ENCODE measurements around the gene FAM118B. TPM values are rescaled to one million over a fixed set of nuclear protein-coding genes. Genes with fewer than 3 reads are reported as not detected.
A peak's percentile ranks its signal among the peaks of the same experiment; 100 is the strongest.

FAM118B gene
- total and polyA plus RNA-seq, 2 of the 8 experiments (the other 6 are each of a cell fraction or from before 2014, with no cell fraction given): 25.3 to 48.3 TPM

DNA sequence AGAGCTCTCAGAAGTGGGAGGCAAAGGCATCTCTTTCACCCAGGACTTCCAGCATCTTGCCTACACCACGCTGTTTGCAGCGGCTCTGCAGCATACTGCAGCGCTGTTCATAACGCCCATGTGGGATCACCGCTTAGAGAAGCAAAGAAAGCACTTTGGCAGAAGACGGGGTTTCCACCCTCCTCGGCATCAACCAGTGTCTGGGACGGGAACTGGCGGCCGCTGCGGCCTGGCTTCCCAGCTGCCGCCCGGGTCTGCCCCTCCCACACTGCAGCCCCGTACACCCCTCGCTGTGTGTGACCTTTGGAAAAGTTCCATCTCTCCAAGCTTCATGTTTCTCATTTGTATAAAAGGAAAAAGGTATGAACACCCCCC, 70.8 kb downstream of the FAM118B start:
- peaks cover 13% of the 10 kb centered on the region for H3K23me2 ChIP-seq (ENCODE audit: low read depth, low read length)
- peaks cover 2 to 6% (median 4%) of the 10 kb centered on the region in 4 experiments; a peak in 6 of 8 replicates for H3K36me3 ChIP-seq (ENCODE audit: control insufficient read depth in 2 of 4, insufficient read depth in 4 of 4, low read length in 3 of 4)
- peak overlapping the region; percentile 46 to 91 (median 83) for H3K4me3 ChIP-seq (ENCODE audit: extremely low read depth in 1 of 4, insufficient read depth in 2 of 4, low read depth in 3 of 4, low read length in 4 of 4)
- H2BK120ac ChIP-seq (replicated peaks; ENCODE audit: low read depth, low read length): no peak overlapping the region
- TF ChIP-seq, protein P1, sequence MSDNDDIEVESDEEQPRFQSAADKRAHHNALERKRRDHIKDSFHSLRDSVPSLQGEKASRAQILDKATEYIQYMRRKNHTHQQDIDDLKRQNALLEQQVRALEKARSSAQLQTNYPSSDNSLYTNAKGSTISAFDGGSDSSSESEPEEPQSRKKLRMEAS (IDR thresholded peaks at IDR 0.05): 0 out of 2 replicates have a peak, but pooled peaks have one; percentile 28
- peak; percentile 22 for TF ChIP-seq ASH2L (IDR thresholded peaks at IDR 0.05; ENCODE audit: low read length)
- TF ChIP-seq HDAC6 (IDR thresholded peaks at IDR 0.05; ENCODE audit: low read depth, low read length): no peak
- TF ChIP-seq, protein P2, sequence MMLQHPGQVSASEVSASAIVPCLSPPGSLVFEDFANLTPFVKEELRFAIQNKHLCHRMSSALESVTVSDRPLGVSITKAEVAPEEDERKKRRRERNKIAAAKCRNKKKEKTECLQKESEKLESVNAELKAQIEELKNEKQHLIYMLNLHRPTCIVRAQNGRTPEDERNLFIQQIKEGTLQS (IDR thresholded peaks at IDR 0.05; ENCODE audit: insufficient read depth, low read depth, low read length): no peak
- TF ChIP-seq TBP (IDR thresholded peaks at IDR 0.05; ENCODE audit: low read depth, low read length): no peak
- peak; percentile 21; the same call in 1 of the 2 replicates for TF ChIP-seq TAF1 (IDR thresholded peaks at IDR 0.05; ENCODE audit: low read depth, low read length)
- TF ChIP-seq EGR1 (IDR thresholded peaks at IDR 0.05; ENCODE audit: borderline replicate concordance, low read depth, low read length): no peak
- no peaks in the 10 kb centered on the region for H3K79me2 ChIP-seq (ENCODE audit: control insufficient read depth in 1 of 2, insufficient read depth in 2 of 2, low read length in 2 of 2)
- DNase-seq (ENCODE audit: low read depth in 1 of 2, low spot score in 2 of 2): peak in 1 of 2 experiments; percentile 64
- POLR2A ChIA-PET (ENCODE audit: partially characterized antibody): interaction anchor here (0.6 to 4.6 kb wide), 15 partner anchors 8 to 1094 kb away, joined by 3 to 75 read pairs (median 3); partner anchors contain the start of genes DCPS, FAM118B, FOXRED1 and RPUSD4
- no peaks in the 10 kb centered on the region for H4K20me1 ChIP-seq (replicated peaks in 1 of 2; ENCODE audit: control insufficient read depth in 1 of 2, insufficient read depth in 2 of 2, low read length in 2 of 2)
- H3K9me3 ChIP-seq (ENCODE audit: insufficient read depth in 2 of 2, low read depth in 1 of 2, low read length in 1 of 2): no peaks in the 10 kb centered on the region
- H2BK20ac ChIP-seq (ENCODE audit: low read length): no peak overlapping the region
- H2BK5ac ChIP-seq (ENCODE audit: low read depth, low read length): no peak overlapping the region
- H3K27me3 ChIP-seq (replicated peaks in 1 of 4; ENCODE audit: control insufficient read depth in 3 of 4, extremely low read depth in 1 of 4, insufficient read depth in 3 of 4, low read length in 3 of 4): peaks cover 0 to 5% (median 2%) of the 10 kb centered on the region in 4 experiments; a peak in 4 of 7 replicates
- H3K4me1 ChIP-seq (replicated peaks in 1 of 4; ENCODE audit: control insufficient read depth in 3 of 4, insufficient read depth in 4 of 4, low read length in 3 of 4): peaks cover 0 to 6% (median 4%) of the 10 kb centered on the region in 4 experiments; a peak in 4 of 7 replicates
- peak overlapping the region; percentile 93 for H2AFZ ChIP-seq (ENCODE audit: low read length)
- H3K18ac ChIP-seq (ENCODE audit: extremely low read depth, low read length): peak overlapping the region; percentile 85; the same call in 1 of the 2 replicates
- CTCF ChIA-PET (ENCODE audit: partially characterized antibody): interaction anchor here (0.9 to 1.6 kb wide), 2 partner anchors 11 to 89 kb away, joined by 3 read pairs; no protein-coding TSS in a partner anchor
- peaks cover 2% of the 10 kb centered on the region; the same call in 1 of the 2 replicates for H3K79me1 ChIP-seq (ENCODE audit: low read depth, low read length)
- H3K9ac ChIP-seq (replicated peaks in 1 of 4; ENCODE audit: extremely low read depth in 1 of 4, low read depth in 3 of 4, low read length in 3 of 4): peak overlapping the region in 1 of 4 experiments; percentile 49; a peak in 2 of 7 replicates
- H3K56ac ChIP-seq (replicated peaks; ENCODE audit: insufficient read length, low read depth, low read length): no peak overlapping the region
- H3K4ac ChIP-seq (replicated peaks; ENCODE audit: insufficient read length, low read depth, low read length): no peak overlapping the region
- no peak overlapping the region for H2AK5ac ChIP-seq (ENCODE audit: low read depth, low read length)
- H4K5ac ChIP-seq (ENCODE audit: insufficient read length, low read depth, low read length): no peak overlapping the region
- H3K23ac ChIP-seq (ENCODE audit: insufficient read length): no peak overlapping the region
- 0 out of 2 replicates have a peak overlapping the region, but pooled peaks have one; percentile 71 for H2BK12ac ChIP-seq (ENCODE audit: low read depth, low read length)
- H3K14ac ChIP-seq (ENCODE audit: insufficient read length): no peak overlapping the region
- no peak overlapping the region for H2BK15ac ChIP-seq (ENCODE audit: low read length)
- no peak for FAIRE-seq
- peak overlapping the region; percentile 62 for H4K8ac ChIP-seq (ENCODE audit: extremely low read depth, insufficient read depth, low read length)
- H3K27ac ChIP-seq (ENCODE audit: low read depth, low read length): no peak overlapping the region
- no peak overlapping the region for H4K91ac ChIP-seq (replicated peaks; ENCODE audit: insufficient read length, low read length)
- H3K4me2 ChIP-seq (ENCODE audit: insufficient read depth in 1 of 2, low read depth in 2 of 2, low read length in 2 of 2): peak overlapping the region; percentile 80 to 94
- 14% methylated on average over 10 of the region's 15 CpGs; no CpG with 5 or more reads in 1 of the 2 experiments for WGBS, 2 experiments (ENCODE audit: extremely low coverage in 1 of 2, insufficient coverage in 1 of 2, insufficient read length in 1 of 2, insufficient replicate concordance in 2 of 2, low coverage in 1 of 2, low lambda C conversion rate in 2 of 2, missing lambda C conversion rate in 1 of 2)
